NT2/D1 (cell line): ENCODE results near the gene TPRX1.

Experiments
- YY1 ChIP-seq: IDR thresholded peaks from 2 replicates; pipeline ENCODE4 v1.6.1; 2011; ENCODE audit not compliant: insufficient read length, insufficient read depth
- ZNF274 ChIP-seq: IDR thresholded peaks from 2 replicates; pipeline ENCODE4 v1.6.1; 2011; ENCODE audit warnings: mild to moderate bottlenecking, low read depth, low read length

DNA sequence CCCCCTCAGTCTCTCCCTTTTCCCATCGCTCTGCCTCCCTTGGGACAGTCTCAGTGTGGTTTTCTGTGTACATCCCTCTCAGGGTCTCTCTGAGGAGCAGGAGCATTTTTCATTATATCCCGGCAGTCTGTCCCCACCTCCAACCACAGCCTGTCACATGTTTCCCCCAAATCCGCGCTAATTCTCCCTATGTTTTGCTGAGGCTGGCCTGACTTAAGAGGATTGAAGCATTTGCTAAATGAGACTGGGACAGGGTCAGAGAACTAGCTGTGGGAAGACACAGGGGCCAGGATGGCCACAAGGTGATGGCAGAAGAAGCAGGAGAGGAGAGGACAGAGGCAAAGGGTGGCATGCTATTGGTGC, 5.5 kb downstream of the TPRX1 start:
- TF ChIP-seq YY1 (no peak), ZNF274 (no peak)
